Astrocyte of the hippocampus (primary cell): Measurements from ENCODE around the gene CALD1.

Experiments
- DNase-seq: peaks from one replicate; pipeline ENCODE4 v3.0.0; 2011; ENCODE audit warnings: low read depth, low spot score

The CALD1 gene

DNA sequence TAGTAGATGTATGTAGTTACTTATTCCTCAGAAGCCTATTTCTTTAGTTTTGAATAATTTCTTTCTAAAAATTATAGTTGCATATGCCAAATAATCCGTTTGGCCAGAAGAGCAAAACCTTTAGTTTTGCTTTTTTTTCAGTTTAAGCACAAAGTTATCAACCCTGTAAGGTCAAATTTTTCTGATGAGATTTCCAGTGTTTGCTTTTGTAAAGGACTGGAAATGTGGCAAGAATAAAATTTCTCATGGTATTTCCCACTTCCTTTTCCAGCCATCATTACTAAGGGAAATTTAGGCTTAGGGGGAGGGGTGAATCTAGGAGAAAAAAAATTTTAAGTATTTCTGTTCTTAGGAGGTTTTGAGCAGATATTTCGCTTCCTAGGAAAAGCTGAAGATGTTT lies 7.6 kb downstream of the CALD1 start:
- DNase-seq: no peak

DNA sequence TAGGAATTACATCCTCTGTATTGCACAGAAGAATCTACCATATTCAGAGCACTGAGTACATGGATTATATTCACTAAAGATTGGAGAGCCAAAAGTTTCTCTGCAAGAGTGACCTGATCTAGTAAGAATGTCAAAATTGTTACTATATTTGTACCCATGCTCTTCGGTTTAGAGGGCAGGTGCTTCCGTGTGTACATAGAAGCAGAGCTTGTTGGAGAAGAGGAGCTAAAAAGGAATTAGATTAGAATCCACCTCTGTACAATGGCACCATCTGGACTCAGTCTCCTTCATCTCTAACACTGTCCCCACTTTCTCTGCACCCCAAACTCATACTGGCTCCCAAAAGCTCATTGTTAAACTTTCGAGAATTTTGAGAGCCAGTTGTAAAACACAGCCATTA lies 8.3 kb downstream of the CALD1 start:
- DNase-seq: peak; percentile 28

DNA sequence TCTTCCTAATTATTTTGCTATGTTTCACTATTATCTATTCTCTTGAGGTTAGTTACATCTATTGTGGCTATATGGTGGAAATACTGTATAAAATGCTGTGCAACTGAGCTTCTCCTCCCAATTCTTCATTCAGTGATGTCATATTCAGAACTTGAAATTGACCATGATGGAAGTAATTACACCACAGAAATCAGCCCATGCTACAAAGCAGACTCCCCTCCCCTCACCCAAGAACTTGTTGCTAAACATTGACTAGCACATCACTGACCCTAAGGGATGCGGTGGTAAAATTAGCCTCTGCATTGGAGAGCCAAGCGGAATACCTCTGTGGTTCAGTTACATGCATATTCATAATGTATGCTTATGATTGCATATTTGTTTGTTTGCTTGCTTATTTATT lies 8.8 kb downstream of the CALD1 start:
- DNase-seq: peak; percentile 24

DNA sequence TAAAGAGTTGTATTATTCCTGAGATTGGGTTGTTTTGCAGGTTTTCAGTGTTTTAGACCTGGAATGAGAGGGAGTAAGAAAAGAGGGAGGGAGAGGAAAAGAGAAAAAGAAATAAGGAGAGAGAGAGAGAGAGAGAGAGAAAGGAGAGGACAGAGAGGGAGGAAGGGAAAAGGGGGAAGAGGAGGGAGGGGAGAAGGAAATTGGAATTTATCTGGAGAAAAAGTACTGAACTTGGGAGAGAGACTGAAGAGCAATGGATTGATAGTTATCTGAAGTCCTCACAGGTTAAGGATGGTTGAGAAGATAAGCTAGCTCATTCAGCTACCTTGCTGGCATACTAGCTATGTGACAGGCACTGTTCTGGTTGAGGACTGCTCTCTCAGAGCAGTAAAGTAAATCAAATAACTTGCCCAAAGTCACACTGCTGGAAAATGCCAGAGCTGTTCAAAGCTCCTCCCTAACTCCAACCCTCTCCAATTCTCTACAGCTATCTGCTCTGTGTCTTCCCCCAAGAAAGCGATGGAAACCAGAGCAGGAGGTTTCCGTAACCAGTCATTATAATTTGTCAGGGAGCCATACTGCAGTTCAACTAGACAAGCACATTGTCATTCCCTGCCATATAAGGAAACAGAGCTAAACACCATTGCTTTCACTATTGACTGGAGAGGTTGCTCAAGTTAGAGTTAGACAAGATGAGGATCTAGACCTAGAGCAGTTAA lies 10.7 kb downstream of the CALD1 start:
- DNase-seq: peak; percentile 62

DNA sequence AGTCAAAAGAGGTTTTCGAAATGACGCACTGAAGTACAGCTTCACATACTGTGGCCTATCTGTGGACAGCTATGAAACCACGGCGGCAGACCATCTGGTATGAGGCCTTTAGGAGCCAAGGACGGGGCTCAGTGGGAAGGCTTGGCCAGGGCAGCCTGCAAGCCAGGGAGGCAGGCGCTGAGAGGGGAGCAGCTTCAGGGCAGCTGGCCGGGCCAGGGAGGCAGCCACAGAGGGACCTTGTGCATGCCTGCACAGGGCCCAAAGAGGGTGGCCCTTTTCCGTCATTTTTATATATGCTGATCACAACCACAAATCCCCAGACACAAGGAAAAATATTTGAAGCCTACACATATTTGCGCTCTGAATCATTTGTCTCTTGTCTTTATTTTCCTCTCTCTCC lies 13.5 kb downstream of the CALD1 start:
- DNase-seq: peak; percentile 49

DNA sequence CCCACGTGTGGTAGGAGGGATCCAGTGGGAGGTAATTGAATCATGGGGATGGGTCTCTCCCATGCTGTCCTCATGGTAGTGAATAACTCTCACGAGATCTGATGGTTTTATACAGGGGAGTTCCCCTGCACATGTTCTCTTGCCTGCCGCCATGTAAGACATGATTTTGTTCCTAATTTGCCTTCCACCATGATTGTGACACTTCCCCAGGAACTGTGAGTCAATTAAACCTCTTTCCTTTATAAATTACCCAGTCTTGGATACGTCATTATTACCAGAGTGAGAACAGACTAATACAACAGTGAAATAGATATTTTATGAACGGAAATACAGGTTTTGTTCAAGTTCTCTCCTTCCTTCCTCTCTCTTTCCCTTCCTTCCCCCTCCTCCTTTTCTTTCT lies 15.8 kb downstream of the CALD1 start:
- no peak for DNase-seq

DNA sequence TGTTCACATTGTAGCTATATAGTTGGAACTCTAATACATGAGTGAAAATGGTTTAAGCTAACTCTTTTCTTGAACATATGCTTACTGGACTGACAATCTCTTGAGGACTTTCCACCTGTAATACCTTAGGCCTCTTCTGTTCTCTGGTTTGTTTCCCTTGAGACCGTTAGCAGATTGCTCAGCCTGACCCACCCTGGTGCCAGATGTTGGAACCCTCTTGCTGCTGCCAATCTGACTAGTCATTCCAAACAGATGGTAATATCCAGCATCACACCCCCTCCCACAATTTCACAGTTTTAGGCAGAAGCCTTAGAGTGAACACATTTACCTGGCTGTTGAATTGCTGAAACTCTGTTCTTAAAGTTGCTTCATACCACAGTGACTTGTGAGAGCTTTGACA lies 18.7 kb downstream of the CALD1 start:
- no peak for DNase-seq

DNA sequence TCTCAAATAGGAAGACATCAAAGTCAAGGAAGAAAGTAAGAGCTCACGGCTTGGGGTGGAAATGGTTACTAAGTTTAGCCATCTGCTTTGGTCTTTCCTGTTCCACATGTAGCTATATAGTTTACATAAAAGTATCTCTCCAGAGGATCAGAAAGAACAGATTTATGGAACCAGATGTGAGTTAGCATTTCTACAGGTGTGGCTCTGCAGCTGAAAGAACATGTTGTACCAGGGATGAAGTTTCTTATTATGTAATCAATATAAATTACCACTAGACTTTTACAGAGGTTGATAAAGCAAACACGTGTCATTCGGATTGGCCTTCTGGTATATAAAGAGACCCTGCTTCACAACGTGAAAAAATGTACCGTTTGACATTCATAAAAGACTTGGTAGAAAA lies 19.9 kb downstream of the CALD1 start:
- DNase-seq: no peak

DNA sequence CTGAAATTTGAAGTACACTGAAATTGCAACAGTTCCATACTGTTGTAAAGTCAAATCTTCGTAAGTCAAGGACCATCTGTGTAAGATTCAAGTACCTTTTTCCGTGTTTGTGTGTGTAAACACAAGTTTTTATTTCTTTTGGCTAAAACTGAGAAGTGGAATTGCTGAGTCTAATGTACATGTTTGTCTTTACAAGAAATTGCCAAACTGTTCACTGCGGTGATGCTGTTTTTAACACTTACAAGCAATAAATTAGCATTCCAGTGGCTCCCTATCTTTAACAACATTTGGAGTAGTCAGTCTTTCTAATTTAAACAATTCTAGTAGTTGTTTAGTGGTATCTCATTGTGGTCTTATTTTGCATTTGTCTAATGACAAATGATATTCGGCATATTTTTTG lies 23.3 kb downstream of the CALD1 start:
- DNase-seq: no peak

DNA sequence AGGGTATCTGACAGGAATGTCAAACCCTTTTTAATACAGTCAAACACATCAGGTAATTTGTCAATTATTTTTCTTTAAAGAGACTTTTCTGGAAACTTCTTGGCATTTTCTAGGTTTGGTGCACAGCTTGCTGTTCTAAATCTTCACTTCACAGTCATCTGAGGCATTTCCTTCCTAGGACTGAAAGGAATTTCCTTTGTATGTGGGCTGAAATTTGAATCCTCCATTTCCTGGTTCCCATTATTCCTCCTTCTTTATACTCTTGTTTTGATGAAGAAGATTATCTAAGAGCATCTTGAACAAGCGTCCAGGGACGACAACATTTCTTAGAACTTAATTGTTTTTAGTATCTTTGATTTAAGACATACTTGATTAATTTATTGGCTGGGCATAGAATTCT lies 24.9 kb downstream of the CALD1 start:
- DNase-seq: no peak

DNA sequence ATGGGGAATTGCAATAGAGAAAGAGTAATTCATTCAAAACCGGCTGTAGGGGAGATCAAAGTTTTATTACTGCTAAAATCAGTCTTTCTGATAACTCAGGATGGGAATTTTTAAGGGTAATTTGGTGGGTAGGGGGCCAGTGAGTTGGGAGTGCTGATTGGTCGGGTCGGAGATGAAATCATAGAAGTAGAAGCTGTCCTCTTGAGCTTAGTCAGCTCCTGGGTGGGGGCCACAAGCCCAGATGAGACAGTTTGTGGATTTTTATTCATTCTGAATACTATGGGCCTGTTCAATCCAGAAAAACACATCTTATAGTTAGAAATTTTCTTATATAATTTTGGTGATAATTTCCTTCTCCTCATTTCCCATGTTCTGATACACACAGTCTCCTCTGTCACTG lies 25.4 kb downstream of the CALD1 start:
- DNase-seq: no peak

DNA sequence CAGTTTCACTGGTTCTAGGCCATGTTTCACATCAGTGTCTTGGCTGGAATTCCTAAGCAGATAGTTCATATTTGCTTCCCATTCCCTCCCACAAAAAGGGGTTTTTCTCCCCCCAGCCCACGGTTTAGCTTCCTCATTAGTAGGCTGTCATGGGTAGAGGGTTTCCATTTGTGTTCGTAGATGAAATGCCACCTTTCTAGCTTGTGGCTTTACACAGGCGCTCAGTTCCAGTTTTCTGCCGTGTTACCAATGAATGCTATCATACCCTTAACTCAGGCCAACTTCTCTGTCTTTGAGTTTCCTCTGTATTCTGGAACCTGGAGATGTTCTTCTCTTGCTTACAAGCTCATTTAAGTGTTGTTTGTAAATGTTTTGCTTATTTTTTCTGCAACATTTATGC lies 26.8 kb downstream of the CALD1 start:
- no peak for DNase-seq

DNA sequence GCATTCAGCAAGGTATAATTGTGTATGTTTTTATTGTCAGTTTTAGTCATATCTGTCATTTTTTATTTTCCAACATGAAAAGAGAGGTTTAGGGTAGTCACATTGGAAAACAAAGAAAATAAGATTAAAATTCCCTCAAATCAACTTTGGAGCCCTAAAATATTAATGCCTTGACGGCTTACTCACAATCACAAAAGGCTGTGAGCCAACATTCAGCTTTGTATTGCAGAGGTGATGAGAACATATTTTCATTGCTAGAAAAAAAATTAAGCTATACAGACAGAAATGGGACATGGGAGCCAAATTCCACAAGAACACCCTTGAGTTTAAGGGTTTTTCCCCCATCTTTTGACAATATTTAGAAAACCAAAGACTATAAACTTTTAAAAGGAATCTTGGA lies 30.2 kb downstream of the CALD1 start:
- no peak for DNase-seq

DNA sequence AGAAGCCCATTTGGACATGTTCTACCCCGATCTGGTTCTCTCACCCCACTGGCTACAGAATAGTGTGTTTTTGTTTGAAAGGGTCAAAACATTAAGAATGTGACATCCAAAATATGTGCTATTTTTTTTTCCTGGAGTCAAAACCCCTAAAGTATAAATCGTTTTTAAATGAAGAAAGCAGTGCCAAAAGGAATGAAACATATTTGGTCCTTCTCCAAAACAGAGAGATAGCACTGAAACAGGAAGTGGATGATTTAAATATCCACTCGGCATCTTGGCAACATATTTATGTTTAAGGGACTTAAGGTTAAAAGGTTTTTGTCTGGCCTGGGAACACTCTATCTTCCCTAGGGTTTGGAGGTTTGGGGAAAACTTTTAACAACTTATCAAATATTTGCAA lies 32.3 kb downstream of the CALD1 start:
- no peak for DNase-seq

DNA sequence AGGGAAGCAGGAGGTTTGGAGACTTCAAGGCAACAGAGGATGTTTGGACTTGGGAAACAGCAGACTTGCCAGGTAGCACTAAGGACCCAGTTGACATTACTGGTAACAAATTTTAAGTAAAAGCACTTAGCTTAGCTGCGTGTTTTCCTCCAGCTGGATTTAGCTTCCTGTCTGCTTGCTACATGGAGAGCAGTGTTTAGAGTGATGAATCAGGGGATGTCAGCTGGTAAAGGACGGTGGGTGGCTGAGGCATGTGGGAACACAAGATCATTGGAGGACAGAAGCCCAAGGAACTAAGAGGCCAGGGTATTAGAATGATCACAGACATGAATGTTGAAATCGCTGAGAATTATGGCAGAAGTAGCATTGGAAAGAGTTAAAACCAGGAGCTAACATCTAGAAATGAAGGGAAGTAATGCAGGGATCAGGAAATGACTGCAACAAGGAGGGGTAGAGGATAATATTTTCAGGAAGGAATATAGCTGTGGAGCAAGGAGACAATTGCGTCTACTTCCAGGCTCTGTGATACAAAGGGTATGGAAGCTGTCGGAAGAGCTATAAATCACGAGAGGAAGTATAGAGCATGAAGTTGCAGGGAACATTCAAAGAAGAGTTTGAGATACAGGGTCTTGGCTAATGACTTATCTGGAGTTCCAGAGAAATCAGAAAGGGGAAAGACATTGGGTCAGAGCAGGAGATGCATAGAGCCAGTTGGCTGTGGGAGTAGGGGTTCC lies 34.4 kb downstream of the CALD1 start:
- DNase-seq: no peak

DNA sequence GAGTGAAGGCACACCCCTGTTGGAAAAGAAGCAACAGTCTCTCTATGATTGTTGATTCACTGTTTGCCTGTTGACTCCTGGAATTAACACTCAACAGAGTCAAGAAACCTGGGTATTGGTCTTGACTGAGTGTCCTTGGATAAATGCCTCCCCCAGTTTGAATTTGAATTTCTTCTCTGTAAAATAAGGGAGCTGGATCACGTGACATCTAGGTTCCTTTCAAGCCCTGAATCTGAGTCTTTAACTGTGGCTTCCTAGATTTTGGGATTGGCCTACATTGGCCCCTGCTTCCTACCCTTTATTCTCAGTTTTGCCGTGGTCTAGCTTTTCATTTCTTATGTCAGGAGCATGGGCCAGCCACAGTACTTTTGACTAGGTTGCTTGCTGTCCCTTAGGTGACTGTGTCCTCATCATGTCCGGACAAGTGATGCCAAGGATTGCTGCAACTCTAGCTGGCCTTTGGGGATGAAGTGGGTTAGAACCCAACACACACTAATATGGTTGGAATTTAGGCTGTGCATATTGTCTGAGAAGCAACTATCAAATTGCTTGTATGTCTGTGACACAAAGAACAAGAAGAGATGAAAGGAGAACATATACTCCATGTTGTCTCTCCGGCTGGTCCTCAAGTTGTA lies 35.4 kb downstream of the CALD1 start:
- DNase-seq: no peak

DNA sequence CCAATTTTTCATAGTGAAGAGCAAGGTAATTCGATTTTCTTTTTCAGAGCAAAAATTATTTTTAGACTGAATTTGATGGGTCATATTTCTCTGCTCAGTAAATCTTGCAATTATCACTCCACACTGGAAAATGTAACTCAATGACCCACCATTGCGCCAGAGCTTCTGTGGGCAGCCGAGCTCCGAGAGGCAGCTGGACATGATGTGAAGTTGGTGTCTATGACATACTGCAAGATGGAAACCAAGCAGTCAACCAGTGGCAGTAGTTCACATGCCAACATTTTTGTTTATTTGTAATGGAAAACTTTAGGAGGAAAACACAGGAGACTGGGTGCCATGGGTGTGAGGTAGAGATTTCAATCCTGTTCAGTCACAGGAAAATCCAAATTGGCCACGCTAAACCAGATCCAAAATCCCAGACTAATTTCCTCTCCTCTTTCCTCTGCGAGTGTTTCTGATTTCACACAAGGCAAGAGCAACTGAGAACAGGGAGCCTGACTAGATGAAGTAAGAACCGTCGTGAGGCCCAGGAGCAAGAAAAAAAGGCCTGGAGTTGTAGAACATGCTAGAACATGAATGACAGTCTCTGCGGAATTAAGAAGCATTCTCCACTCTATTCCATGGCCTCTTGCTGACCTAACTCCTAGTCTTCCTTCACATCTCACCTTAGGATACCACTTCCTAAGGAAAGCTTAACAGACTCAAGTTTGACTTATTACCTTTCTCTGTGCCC lies 39.3 kb downstream of the CALD1 start:
- no peak for DNase-seq

DNA sequence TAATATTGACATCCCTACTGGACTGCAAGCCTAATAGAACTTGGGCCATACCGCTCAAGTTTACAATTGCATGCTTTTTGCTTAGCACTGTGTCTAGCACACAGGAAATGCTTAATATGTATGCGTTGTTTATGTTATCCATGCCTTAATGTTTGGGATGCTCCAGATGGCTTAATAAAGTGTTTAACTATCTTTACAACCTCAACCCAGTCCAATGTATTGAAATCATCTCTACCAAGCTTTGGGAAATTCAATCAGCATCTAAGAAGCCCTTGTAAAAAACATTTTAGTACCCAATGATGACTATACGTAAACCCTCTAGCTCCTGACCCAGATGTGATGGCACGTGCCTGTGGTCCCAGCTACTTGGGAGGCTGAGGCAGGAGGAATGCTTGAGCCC lies 40.0 kb downstream of the CALD1 start:
- no peak for DNase-seq

DNA sequence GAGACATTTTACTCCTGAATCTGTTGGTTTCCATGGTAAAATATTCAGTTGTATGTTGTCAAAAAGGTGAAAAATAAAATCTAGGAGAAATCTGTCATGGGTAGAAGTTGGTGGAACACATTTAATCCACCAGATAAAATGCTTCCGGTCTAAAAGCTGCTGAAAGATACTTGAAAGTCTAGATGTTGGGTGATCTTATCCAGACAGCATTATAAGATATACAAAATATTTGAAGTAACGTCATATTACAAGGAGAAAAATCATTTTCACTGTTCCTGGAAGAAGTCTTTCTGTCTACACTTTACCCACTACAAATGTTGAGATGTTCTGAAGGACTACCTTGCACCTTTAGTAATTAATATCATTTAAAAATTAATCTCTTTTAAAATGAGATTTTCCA lies 40.9 kb downstream of the CALD1 start:
- no peak for DNase-seq

DNA sequence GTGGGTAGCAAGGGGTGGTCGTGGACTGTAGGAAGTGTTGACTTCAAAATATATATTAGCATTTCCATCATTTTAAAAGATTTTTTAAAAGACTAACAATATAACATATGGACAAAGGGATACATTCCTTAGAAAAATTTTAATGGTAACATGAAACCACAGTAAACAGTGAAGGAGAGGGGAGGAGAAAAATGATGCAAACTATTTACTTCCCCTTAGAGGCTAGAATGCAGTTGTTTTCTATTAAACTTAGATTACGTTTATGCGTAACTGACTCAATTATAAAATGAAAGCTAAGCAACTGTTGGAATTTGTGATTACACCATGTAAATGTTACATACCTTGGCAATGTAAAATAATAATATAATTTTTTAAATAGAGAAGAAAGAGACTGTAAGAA lies 41.3 kb downstream of the CALD1 start:
- DNase-seq: no peak

DNA sequence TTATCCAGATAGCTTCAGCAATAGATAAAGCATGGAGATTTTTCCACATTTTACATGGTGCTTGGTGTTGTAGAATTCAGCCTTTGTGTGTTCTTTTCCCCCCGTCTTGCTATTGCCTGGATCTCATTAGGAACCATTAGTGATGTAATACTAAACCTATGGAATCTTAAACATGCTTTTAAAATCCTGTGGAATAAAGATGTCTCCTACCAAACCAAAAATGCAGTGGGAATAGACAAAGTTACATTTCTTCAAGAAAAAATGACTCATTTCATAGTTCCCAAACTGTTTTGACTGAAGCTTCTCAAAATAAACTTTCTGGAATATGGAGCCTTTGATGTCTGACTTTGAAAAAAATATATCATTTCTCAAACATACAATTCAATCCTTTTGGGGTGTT lies 44.0 kb downstream of the CALD1 start:
- peak; percentile 47 for DNase-seq

DNA sequence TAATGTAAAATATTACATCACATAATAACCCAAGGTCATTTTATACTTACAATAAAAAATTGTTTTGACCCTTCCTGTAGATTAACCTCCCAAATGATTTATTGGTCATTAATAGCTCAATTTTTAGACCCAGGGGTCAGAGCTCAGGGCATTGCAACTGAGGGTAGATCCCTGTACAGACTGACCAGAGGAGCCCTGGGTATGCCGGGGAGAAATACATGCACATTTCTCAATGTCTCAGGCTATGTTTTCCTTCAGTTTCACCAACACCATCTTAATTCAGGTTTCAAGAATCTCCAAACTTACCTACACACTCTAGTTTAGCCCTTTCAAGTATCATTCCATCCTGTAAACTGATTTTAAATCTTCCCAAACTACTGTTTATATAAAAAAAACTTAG lies 46.2 kb downstream of the CALD1 start:
- DNase-seq: no peak
